ENCODE measurements around the gene GMDS. TPM values are rescaled to one million over a fixed set of nuclear protein-coding genes. Genes with fewer than 3 reads are reported as not detected.

Gene GMDS
- total RNA-seq, 1 donor from 2014 or later, result 30.2 TPM

GRCh38 chr6:1856381-1856780 is 389.0 kb downstream of the GMDS start:
- DNase-seq (ENCODE audit: extremely low spot score in 2 of 2), result no peak
- Histone ChIP-seq H3K27ac (no peak overlapping the region), H3K9me3 (no peaks in the 10 kb centered on the region), H3K36me3 (no peaks in the 10 kb centered on the region), H3K4me3 (no peak overlapping the region), H3K27me3 (no peaks in the 10 kb centered on the region), H3K4me1 (peaks cover 13% of the 10 kb centered on the region)
- intact Hi-C loops (cut with DNase I), result no loop called here
- TF ChIP-seq, protein P1, sequence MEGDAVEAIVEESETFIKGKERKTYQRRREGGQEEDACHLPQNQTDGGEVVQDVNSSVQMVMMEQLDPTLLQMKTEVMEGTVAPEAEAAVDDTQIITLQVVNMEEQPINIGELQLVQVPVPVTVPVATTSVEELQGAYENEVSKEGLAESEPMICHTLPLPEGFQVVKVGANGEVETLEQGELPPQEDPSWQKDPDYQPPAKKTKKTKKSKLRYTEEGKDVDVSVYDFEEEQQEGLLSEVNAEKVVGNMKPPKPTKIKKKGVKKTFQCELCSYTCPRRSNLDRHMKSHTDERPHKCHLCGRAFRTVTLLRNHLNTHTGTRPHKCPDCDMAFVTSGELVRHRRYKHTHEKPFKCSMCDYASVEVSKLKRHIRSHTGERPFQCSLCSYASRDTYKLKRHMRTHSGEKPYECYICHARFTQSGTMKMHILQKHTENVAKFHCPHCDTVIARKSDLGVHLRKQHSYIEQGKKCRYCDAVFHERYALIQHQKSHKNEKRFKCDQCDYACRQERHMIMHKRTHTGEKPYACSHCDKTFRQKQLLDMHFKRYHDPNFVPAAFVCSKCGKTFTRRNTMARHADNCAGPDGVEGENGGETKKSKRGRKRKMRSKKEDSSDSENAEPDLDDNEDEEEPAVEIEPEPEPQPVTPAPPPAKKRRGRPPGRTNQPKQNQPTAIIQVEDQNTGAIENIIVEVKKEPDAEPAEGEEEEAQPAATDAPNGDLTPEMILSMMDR (IDR thresholded peaks at IDR 0.05), result no peak
- TF ChIP-seq POLR2A (IDR thresholded peaks at IDR 0.05), result no peak
- TF ChIP-seq POLR2AphosphoS5 (IDR thresholded peaks at IDR 0.05; ENCODE audit: insufficient read depth in 1 of 2, low read depth in 1 of 2), result no peak

GRCh38 chr6:1855890-1856289 is 389.5 kb downstream of the GMDS start:
- Histone ChIP-seq H3K4me3 (no peak overlapping the region), H3K27ac (no peak overlapping the region), H3K27me3 (no peaks in the 10 kb centered on the region), H3K36me3 (no peaks in the 10 kb centered on the region), H3K9me3 (no peaks in the 10 kb centered on the region), H3K4me1 (peaks cover 13% of the 10 kb centered on the region)
- TF ChIP-seq POLR2A (IDR thresholded peaks at IDR 0.05), result no peak
- no peak for TF ChIP-seq POLR2AphosphoS5 (IDR thresholded peaks at IDR 0.05; ENCODE audit: insufficient read depth in 1 of 2, low read depth in 1 of 2)
- TF ChIP-seq, protein P1 (IDR thresholded peaks at IDR 0.05), result no peak
- intact Hi-C loops (cut with DNase I), result no loop called here
- no peak for DNase-seq (ENCODE audit: extremely low spot score in 2 of 2)

DNA sequence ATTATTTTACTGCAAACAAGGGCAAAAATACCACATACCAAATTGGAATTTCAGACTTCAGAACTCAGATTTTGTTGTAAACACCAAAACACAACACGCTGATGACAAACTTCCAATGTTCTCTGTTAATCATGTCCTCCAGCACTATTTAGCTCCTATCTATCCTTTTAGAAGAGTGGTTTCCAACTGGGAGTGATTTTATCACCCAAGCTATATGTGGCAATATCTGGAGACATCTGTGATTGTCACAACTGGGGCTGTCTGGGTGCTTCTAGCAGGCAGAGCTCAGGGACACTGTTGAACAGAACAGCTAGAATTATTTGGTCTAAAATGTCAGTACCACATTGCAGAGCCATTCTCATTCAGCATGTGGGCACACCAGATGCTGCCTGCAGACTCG is 391.1 kb downstream of the GMDS start:
- intact Hi-C loops (cut with DNase I), result no loop called here
- no peaks in the 10 kb centered on the region for H3K27me3 ChIP-seq
- peaks cover 13% of the 10 kb centered on the region for H3K4me1 ChIP-seq
- H3K36me3 ChIP-seq, result no peaks in the 10 kb centered on the region
- H3K4me3 ChIP-seq, result no peak overlapping the region
- DNase-seq (ENCODE audit: extremely low spot score in 2 of 2), result no peak
- H3K27ac ChIP-seq, result no peak overlapping the region
- H3K9me3 ChIP-seq, result no peaks in the 10 kb centered on the region
- no peak for TF ChIP-seq POLR2A (IDR thresholded peaks at IDR 0.05)
- TF ChIP-seq, protein P1 (IDR thresholded peaks at IDR 0.05), result no peak
- no peak for TF ChIP-seq POLR2AphosphoS5 (IDR thresholded peaks at IDR 0.05; ENCODE audit: insufficient read depth in 1 of 2, low read depth in 1 of 2)

- intact Hi-C loops (cut with DNase I), result no loop called here
- Histone ChIP-seq H3K4me1 (peaks cover 13% of the 10 kb centered on the region), H3K27me3 (no peaks in the 10 kb centered on the region), H3K27ac (no peak overlapping the region), H3K4me3 (no peak overlapping the region), H3K36me3 (no peaks in the 10 kb centered on the region), H3K9me3 (no peaks in the 10 kb centered on the region)
- TF ChIP-seq POLR2A (IDR thresholded peaks at IDR 0.05), result no peak
- TF ChIP-seq, protein P1 (IDR thresholded peaks at IDR 0.05), result no peak
- no peak for TF ChIP-seq POLR2AphosphoS5 (IDR thresholded peaks at IDR 0.05; ENCODE audit: insufficient read depth in 1 of 2, low read depth in 1 of 2)
- no peak for DNase-seq (ENCODE audit: extremely low spot score in 2 of 2)
Observed at GRCh38 chr6:1853761-1854160, 391.6 kb downstream of the GMDS start.

DNA sequence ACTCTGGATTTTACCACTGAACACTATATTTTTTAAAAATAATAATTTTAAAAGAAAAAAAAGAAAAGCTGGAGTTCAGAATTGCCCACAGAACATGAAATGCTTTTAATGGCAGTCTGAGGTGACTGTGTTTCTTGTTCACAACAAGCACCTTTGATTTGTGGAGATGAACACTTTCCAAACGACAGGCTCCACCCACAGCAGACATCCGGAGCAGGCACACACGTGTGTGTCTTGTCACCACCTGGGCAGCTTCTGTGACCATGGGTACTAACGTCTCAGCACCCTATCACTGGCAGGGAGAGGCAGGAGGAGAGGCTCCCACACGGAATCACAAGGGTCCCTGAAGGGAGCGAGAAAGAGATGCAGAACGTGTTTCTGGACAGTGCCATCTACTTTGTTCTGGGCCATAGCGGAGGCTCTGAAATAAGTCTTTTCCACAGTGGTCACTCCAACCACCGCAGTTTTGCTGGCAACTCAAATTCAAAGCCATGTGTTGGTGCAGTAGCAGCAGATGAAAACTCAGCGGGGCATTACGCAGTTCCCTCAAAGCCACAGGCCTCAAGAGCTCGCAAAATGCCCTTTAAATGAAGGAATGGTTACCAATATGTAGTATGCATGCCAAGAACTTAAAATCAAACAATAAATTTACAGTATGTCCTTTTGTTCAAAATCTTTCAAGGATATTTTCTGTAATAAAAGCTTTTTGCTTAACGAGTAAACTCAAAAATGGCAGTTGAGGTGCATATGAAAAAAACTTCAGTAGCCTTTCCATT is 393.5 kb downstream of the GMDS start:
- intact Hi-C loops (cut with DNase I), result no loop called here
- H3K27me3 ChIP-seq, result no peaks in the 10 kb centered on the region
- no peaks in the 10 kb centered on the region for H3K36me3 ChIP-seq
- H3K9me3 ChIP-seq, result no peaks in the 10 kb centered on the region
- TF ChIP-seq POLR2A (IDR thresholded peaks at IDR 0.05) (no peak), POLR2AphosphoS5 (IDR thresholded peaks at IDR 0.05; ENCODE audit: insufficient read depth in 1 of 2, low read depth in 1 of 2) (no peak)
- TF ChIP-seq, protein P1 (IDR thresholded peaks at IDR 0.05), result no peak
- no peak for DNase-seq (ENCODE audit: extremely low spot score in 2 of 2)
- no peak overlapping the region for H3K4me3 ChIP-seq
- peaks cover 13% of the 10 kb centered on the region for H3K4me1 ChIP-seq
- H3K27ac ChIP-seq, result no peak overlapping the region

All from vagina (tissue), 2 donors.